SJSA1 (cell line): ENCODE measurements around the gene MOK. TPM values are rescaled to one million over a fixed set of nuclear protein-coding genes. Genes with fewer than 3 reads are reported as not detected.
"Not testable (repeated sequence)": the region's sequence is repeated elsewhere in the genome, so short reads cannot be mapped to it uniquely, and the experiment has no call there.

Source experiments
- DNase-seq, 2 experiments: peaks; one replicate each; pipeline ENCODE4 v3.0.0-alpha.2; 2015 to 2020; ENCODE audit warnings: low spot score in 2 of 2, low read depth in 1 of 2
- H3K27ac ChIP-seq: fragments of 250-450 bp; sonication (Bioruptor Pico); 2 replicates; pipeline ENCODE4 v1.5.1; 2020; ENCODE audit warnings: mild to moderate bottlenecking, moderate library complexity
- H3K27me3 ChIP-seq: fragments of 250-450 bp; sonication (Bioruptor Pico); replicated peaks from 2 replicates; pipeline ENCODE4 v1.5.1; 2020; ENCODE audit warnings: mild to moderate bottlenecking, moderate library complexity
- H3K36me3 ChIP-seq: fragments of 250-450 bp; sonication (Bioruptor Pico); 2 replicates; pipeline ENCODE4 v1.5.1; 2020; ENCODE audit warnings: mild to moderate bottlenecking
- H3K4me1 ChIP-seq: fragments of 250-450 bp; sonication (Bioruptor Pico); replicated peaks from 2 replicates; pipeline ENCODE4 v1.6.1; 2021; ENCODE audit warnings: mild to moderate bottlenecking
- H3K4me3 ChIP-seq: fragments of 250-450 bp; sonication (Bioruptor Pico); 2 replicates; pipeline ENCODE4 v1.5.1; 2020; ENCODE audit warnings: mild to moderate bottlenecking
- H3K9me3 ChIP-seq: fragments of 250-450 bp; sonication (Bioruptor Pico); replicated peaks from 2 replicates; pipeline ENCODE4 v1.5.1; 2020; ENCODE audit warnings: mild to moderate bottlenecking
- total RNA-seq: library from RNA; depleted of rRNA; stranded (reverse); fragments of >200 nt; shearing (Covaris generic); gene quantifications from 2 replicates; pipeline ENCODE4 v1.2.3, GENCODE V29; 2014

Gene MOK
- total RNA-seq, 1 experiment from 2014 or later = 2.7 TPM

GRCh38 chr14:102333795-102334705 is 29.1 kb upstream of the MOK start:
- Histone ChIP-seq H3K27ac (no peak overlapping the region), H3K27me3 (no peaks in the 10 kb centered on the region), H3K4me1 (no peaks in the 10 kb centered on the region), H3K4me3 (no peak overlapping the region), H3K36me3 (peaks cover 19% of the 10 kb centered on the region), H3K9me3 (no peaks in the 10 kb centered on the region)
- DNase-seq = no peak

GRCh38 chr14:102333390-102333789 is 28.4 kb upstream of the MOK start:
- H3K27ac ChIP-seq = no peak overlapping the region
- no peaks in the 10 kb centered on the region for H3K9me3 ChIP-seq
- no peaks in the 10 kb centered on the region for H3K4me1 ChIP-seq
- H3K4me3 ChIP-seq = no peak overlapping the region
- H3K36me3 ChIP-seq = peaks cover 13% of the 10 kb centered on the region
- H3K27me3 ChIP-seq = no peaks in the 10 kb centered on the region
- no peak for DNase-seq

- Histone ChIP-seq H3K9me3 (no peaks in the 10 kb centered on the region), H3K27me3 (no peaks in the 10 kb centered on the region), H3K4me3 (no peak overlapping the region), H3K36me3 (peaks cover 6% of the 10 kb centered on the region), H3K4me1 (no peaks in the 10 kb centered on the region), H3K27ac (no peak overlapping the region)
- no peak for DNase-seq
Measured at GRCh38 chr14:102330806-102331205, 25.8 kb upstream of the MOK start.

GRCh38 chr14:102329381-102329780 is 24.4 kb upstream of the MOK start:
- not testable (repeated sequence) for H3K27ac ChIP-seq, H3K9me3 ChIP-seq, H3K36me3 ChIP-seq, DNase-seq, H3K4me1 ChIP-seq, H3K27me3 ChIP-seq, H3K4me3 ChIP-seq

- Histone ChIP-seq H3K9me3 (no peaks in the 10 kb centered on the region), H3K4me3 (no peak overlapping the region), H3K27me3 (no peaks in the 10 kb centered on the region), H3K4me1 (no peaks in the 10 kb centered on the region), H3K36me3 (peaks cover under 1% of the 10 kb centered on the region), H3K27ac (no peak overlapping the region)
- DNase-seq = no peak
Measured at GRCh38 chr14:102326583-102326982, 21.6 kb upstream of the MOK start.

GRCh38 chr14:102325791-102326345 is 20.9 kb upstream of the MOK start:
- H3K27ac ChIP-seq = no peak overlapping the region
- no peaks in the 10 kb centered on the region for H3K9me3 ChIP-seq
- no peaks in the 10 kb centered on the region; the same call in none of the 2 replicates for H3K36me3 ChIP-seq
- H3K27me3 ChIP-seq = no peaks in the 10 kb centered on the region
- H3K4me3 ChIP-seq = no peak overlapping the region
- DNase-seq = no peak
- H3K4me1 ChIP-seq = no peaks in the 10 kb centered on the region

- no peak overlapping the region for H3K4me3 ChIP-seq
- peaks cover 7% of the 10 kb centered on the region for H3K36me3 ChIP-seq
- peak; percentile 26 to 68 for DNase-seq
Measured at GRCh38 chr14:102323102-102323501, 18.1 kb upstream of the MOK start.

GRCh38 chr14:102321456-102322422 is 16.8 kb upstream of the MOK start:
- Histone ChIP-seq H3K4me1 (peaks cover 23% of the 10 kb centered on the region), H3K36me3 (peaks cover 7% of the 10 kb centered on the region), H3K9me3 (no peaks in the 10 kb centered on the region), H3K27ac (no peak overlapping the region), H3K4me3 (no peak overlapping the region), H3K27me3 (no peaks in the 10 kb centered on the region)
- DNase-seq = no peak

More at GRCh38 chr14:102323102-102323501, 18.1 kb upstream of the MOK start:
- H3K9me3 ChIP-seq = no peaks in the 10 kb centered on the region
- no peaks in the 10 kb centered on the region for H3K27me3 ChIP-seq
- no peak overlapping the region for H3K27ac ChIP-seq
- H3K4me1 ChIP-seq = peaks cover 14% of the 10 kb centered on the region

GRCh38 chr14:102320671-102321455 is 15.9 kb upstream of the MOK start:
- H3K4me3 ChIP-seq = peak overlapping the region; percentile 96
- peaks cover 7% of the 10 kb centered on the region for H3K36me3 ChIP-seq
- no peak for DNase-seq
- H3K27ac ChIP-seq = no peak overlapping the region
- no peaks in the 10 kb centered on the region for H3K27me3 ChIP-seq
- peaks cover 23% of the 10 kb centered on the region for H3K4me1 ChIP-seq
- H3K9me3 ChIP-seq = no peaks in the 10 kb centered on the region

- H3K27ac ChIP-seq = peak overlapping the region; percentile 79
- no peaks in the 10 kb centered on the region for H3K9me3 ChIP-seq
- H3K36me3 ChIP-seq = peaks cover 7% of the 10 kb centered on the region
- DNase-seq = peak in 1 of 2 experiments; percentile 53
- peak overlapping the region; percentile 96 for H3K4me3 ChIP-seq
- H3K27me3 ChIP-seq = no peaks in the 10 kb centered on the region
- H3K4me1 ChIP-seq = peaks cover 23% of the 10 kb centered on the region
Measured at GRCh38 chr14:102320033-102320660, 15.2 kb upstream of the MOK start.

- H3K9me3 ChIP-seq = no peaks in the 10 kb centered on the region
- no peaks in the 10 kb centered on the region for H3K27me3 ChIP-seq
- H3K36me3 ChIP-seq = peaks cover 7% of the 10 kb centered on the region
- DNase-seq = peak; percentile 87 to 93
- H3K27ac ChIP-seq = peak within 1 kb of the TSS; percentile 79
- peaks cover 25% of the 10 kb centered on the region for H3K4me1 ChIP-seq
- H3K4me3 ChIP-seq = peak within 1 kb of the TSS; percentile 96
Measured at GRCh38 chr14:102319351-102320032, 14.5 kb upstream of the MOK start, which contains the start of gene ZNF839. TSS of gene ZNF839 (plus strand) at chr14:102319746. CDS start at chr14:102319766, 20 bp downstream.

- Histone ChIP-seq H3K27ac (peak overlapping the region; percentile 79), H3K36me3 (peaks cover 7% of the 10 kb centered on the region)
- no peak for DNase-seq
Measured at GRCh38 chr14:102318781-102319276, 13.9 kb upstream of the MOK start.

More at GRCh38 chr14:102318781-102319276, 13.9 kb upstream of the MOK start:
- Histone ChIP-seq H3K9me3 (no peaks in the 10 kb centered on the region), H3K4me3 (peak overlapping the region; percentile 96), H3K27me3 (no peaks in the 10 kb centered on the region), H3K4me1 (peaks cover 27% of the 10 kb centered on the region)
